Stimulated activated CD8-positive, alpha-beta memory T cell treated with anti-CD3 and anti-CD28 coated beads, Interleukin-4, amount 100 ng/mL, for 48 hours (primary cell): ENCODE data around the gene GPR141.
A peak's percentile ranks its signal among the peaks of the same experiment; 100 is the strongest.
"Not testable (repeated sequence)": the region's sequence is repeated elsewhere in the genome, so short reads cannot be mapped to it uniquely, and the experiment has no call there.

Experiments used
- DNase-seq: peaks from one replicate; pipeline ENCODE4 v3.0.0-alpha.2; 2020

Gene GPR141

GRCh38 chr7:37690206-37690605, 6.6 kb downstream of the GPR141 start:
- no peak for DNase-seq

GRCh38 chr7:37694208-37695094, 10.9 kb downstream of the GPR141 start:
- DNase-seq: no peak

GRCh38 chr7:37698276-37698675, 14.7 kb downstream of the GPR141 start:
- no peak for DNase-seq

- DNase-seq: no peak
These were observed 15.2 kb downstream of the GPR141 start for GRCh38 chr7:37698782-37699181.

GRCh38 chr7:37701769-37702168, 18.2 kb downstream of the GPR141 start:
- no peak for DNase-seq

- DNase-seq: no peak
These were observed 19.8 kb downstream of the GPR141 start for GRCh38 chr7:37703361-37703760.

GRCh38 chr7:37704328-37704833, 20.8 kb downstream of the GPR141 start:
- not testable (repeated sequence) for DNase-seq

GRCh38 chr7:37705976-37706375, 22.4 kb downstream of the GPR141 start:
- no peak for DNase-seq

- DNase-seq: no peak
These were observed 23.2 kb downstream of the GPR141 start for GRCh38 chr7:37706804-37707203.

GRCh38 chr7:37707754-37708485, 24.4 kb downstream of the GPR141 start:
- DNase-seq: no peak

- no peak for DNase-seq
These were observed 26.3 kb downstream of the GPR141 start for GRCh38 chr7:37709631-37710509.

- no peak for DNase-seq
These were observed 30.0 kb downstream of the GPR141 start for GRCh38 chr7:37713613-37714012.

GRCh38 chr7:37714606-37715005, 31.0 kb downstream of the GPR141 start:
- no peak for DNase-seq

GRCh38 chr7:37718585-37718984, 35.0 kb downstream of the GPR141 start:
- no peak for DNase-seq

- no peak for DNase-seq
These were observed 35.5 kb downstream of the GPR141 start for GRCh38 chr7:37719077-37719476.

- no peak for DNase-seq
These were observed 41.2 kb downstream of the GPR141 start for GRCh38 chr7:37724732-37725131.

- DNase-seq: no peak
These were observed 42.5 kb downstream of the GPR141 start for GRCh38 chr7:37726016-37726415.

GRCh38 chr7:37728747-37729146, 45.2 kb downstream of the GPR141 start:
- no peak for DNase-seq

- DNase-seq: no peak
These were observed 45.6 kb downstream of the GPR141 start for GRCh38 chr7:37729181-37729580.

- no peak for DNase-seq
These were observed 46.9 kb downstream of the GPR141 start for GRCh38 chr7:37730501-37730900.

- DNase-seq: peak; percentile 30
These were observed 48.7 kb downstream of the GPR141 start for GRCh38 chr7:37732253-37732652.

- DNase-seq: no peak
These were observed 49.3 kb downstream of the GPR141 start for GRCh38 chr7:37732888-37733287.

- DNase-seq: no peak
These were observed 51.6 kb downstream of the GPR141 start for GRCh38 chr7:37735196-37735595.
